ENCODE measurements around the gene FAM111B. TPM values are rescaled to one million over a fixed set of nuclear protein-coding genes. Genes with fewer than 3 reads are reported as not detected.

Gene FAM111B
- total RNA-seq = 7.3 and 15.2 TPM in 2 replicates

GRCh38 chr11:59106363-59107336 lies at the start of gene FAM111B:
Gene FAM111B (plus strand): TSS chr11:59107237. CDS start chr11:59109626, 2,389 bp downstream.

GRCh38 chr11:59086007-59086406 lies 21.0 kb upstream of the FAM111B start, which contains the start of gene GLYATL1B:
Gene GLYATL1B (plus strand): TSS chr11:59086307. CDS start chr11:59086307, 0 bp downstream.

DNA sequence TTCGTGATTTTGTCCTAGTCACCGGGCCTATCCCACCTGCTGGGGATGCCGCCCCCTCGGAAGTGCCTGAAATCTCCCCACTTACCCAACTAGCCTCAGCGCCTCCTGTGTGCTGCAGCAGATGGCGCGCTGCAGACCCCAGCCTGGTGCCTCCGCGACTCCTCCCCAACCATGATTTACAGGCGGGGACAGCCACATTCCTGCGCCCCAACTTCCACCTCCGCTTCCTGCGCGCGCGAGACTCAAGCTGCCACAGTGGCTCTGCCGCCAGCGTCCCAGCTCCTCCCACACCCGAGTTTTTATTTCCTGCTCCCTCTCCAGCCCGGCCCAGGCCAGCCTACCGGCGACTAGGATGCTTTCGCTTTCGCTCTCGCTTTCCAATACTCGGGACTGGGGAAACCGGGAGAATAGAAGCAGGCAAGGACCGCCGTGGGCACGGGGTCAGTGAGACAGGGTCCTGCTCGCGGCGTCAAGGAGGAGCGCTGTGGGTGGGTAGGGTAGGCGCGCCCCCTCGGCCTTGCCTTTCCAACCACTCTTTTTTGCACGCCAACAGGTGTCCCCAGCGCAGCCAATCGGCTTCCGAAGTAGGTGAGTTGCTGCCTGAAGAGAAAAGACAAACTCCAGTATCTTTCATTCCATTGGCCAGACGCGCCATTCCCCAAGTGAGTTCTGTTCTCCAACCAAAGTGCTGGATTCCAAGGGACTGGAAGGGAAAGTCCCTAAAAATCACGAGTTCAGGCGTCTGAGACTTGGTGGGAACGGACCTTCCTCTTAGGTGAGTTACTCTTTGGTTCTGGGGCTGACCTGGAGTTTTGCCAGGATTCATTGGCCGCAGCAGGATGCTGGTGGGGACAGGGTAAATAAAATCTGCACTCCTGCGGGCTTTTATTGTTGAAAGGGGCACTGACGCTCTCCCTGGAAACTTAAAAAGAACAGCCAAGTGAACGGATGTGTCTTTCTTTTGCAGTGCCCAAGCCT lies 35.8 kb downstream of the FAM111B start, which contains the start of gene FAM111A:
FAM111A (plus strand) TSS at position 327 of the 978 bp plus-strand sequence. CDS start 6,017 bp downstream, outside the sequence.

DNA sequence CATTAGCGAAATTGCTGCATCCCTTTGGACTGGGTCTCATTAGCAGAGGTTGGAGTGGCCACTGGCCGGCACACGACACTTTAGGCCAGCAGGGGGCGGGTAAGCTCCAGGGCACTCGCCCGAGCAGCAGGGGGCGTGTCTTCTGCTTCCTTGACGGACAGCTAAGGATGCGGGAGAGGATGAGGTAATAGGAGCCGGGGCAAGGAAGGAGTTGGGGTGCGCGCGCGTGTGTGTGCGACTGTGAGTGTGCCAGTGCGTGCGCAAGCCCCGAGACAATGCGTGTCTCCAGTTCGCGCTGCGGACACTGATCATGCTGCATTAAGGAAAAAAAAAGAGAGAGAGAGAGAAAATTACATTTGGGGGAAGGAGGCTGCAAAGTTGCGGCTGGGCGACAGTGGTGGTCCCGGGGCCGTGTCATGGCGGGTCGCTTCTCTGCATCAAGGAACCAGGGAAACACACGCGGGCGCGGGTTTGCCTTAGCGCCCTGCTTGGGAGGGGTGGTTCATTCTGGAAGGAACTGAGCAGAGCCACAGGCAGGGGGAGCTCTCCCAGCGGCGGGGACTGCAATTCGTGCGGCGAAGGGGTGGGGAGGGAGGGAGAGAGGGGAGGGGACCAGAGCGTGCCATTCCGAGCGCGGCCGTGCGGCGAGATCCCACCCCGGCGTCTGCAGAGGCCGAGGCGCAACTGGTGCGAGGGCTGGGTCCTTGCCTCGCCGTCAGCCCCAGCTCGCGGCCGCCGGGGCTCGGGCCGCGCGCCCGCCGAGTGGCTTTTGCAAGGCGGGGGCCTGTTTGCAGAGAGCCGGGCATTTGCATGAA lies 64.7 kb downstream of the FAM111B start, which contains the start of gene DTX4:
DTX4 (plus strand) TSS at position 625 of the 815 bp plus-strand sequence. CDS start 464 bp downstream, outside the sequence.

Other genes starting within 250 kb of the FAM111B start
- gene GLYATL1, start 167.7 kb upstream of the FAM111B start, total RNA-seq = 0.98 and 3.3 TPM in 2 replicates
- gene GLYATL1B, start 20.9 kb upstream of the FAM111B start, total RNA-seq = not detected in 2 replicates
- gene FAM111A, start 35.6 kb downstream of the FAM111B start, total RNA-seq = 43.2 and 45.6 TPM in 2 replicates
- 0.59 and 1.1 TPM in 2 replicates for gene DTX4, start 64.9 kb downstream of the FAM111B start, total RNA-seq
- gene MPEG1, start 105.7 kb downstream of the FAM111B start, total RNA-seq = under 0.01 TPM in 1 of 2 replicates, not detected in the other

Measured in subcutaneous preadipocyte (primary cell).